ENCODE results near the gene ITGA6. TPM values are rescaled to one million over a fixed set of nuclear protein-coding genes. Genes with fewer than 3 reads are reported as not detected.

The ITGA6 gene
- polyA plus RNA-seq, 1 donor from 2014 or later: 14.4 TPM

GRCh38 chr2:172398440-172398839, 28.9 kb upstream of the ITGA6 start:
- H3K4me3 ChIP-seq (ENCODE audit: low read length): no peak overlapping the region
- H3K27me3 ChIP-seq (ENCODE audit: insufficient read depth, low read depth, low read length): no peaks in the 10 kb centered on the region
- no peaks in the 10 kb centered on the region for H3K9me2 ChIP-seq (ENCODE audit: insufficient read depth, low read length)
- no peak overlapping the region for H3K27ac ChIP-seq (ENCODE audit: low read length)
- TF ChIP-seq EZH2 (IDR thresholded peaks at IDR 0.05; ENCODE audit: borderline replicate concordance, insufficient read depth, low read length, poor library complexity, severe bottlenecking): no peak
- TF ChIP-seq REST (IDR thresholded peaks at IDR 0.05; ENCODE audit: borderline replicate concordance): no peak
- no peak for TF ChIP-seq EP300 (conservative IDR thresholded peaks at IDR 0.05; ENCODE audit: poor library complexity, severe bottlenecking)
- no peak for TF ChIP-seq RAD21 (conservative IDR thresholded peaks at IDR 0.05)
- TF ChIP-seq MXI1 (conservative IDR thresholded peaks at IDR 0.05; ENCODE audit: poor library complexity, severe bottlenecking): no peak
- TF ChIP-seq CTCF (IDR thresholded peaks at IDR 0.05; ENCODE audit: poor library complexity, severe bottlenecking): no peak
- TF ChIP-seq SMC3 (conservative IDR thresholded peaks at IDR 0.05; ENCODE audit: poor library complexity): no peak
- TF ChIP-seq POLR2AphosphoS5 (IDR thresholded peaks at IDR 0.05): no peak
- no peak for TF ChIP-seq TAF1 (IDR thresholded peaks at IDR 0.05; ENCODE audit: low read depth)
- no peak overlapping the region for H3K4me2 ChIP-seq (ENCODE audit: low read length)
- no peaks in the 10 kb centered on the region for H3F3A ChIP-seq (ENCODE audit: insufficient read depth, low read length, poor library complexity, severe bottlenecking)
- no peak overlapping the region for H3K9ac ChIP-seq (ENCODE audit: low read length)
- H3K36me3 ChIP-seq (ENCODE audit: insufficient read depth, low read length): no peaks in the 10 kb centered on the region
- H3K79me2 ChIP-seq (replicated peaks; ENCODE audit: insufficient read depth, low read length): no peaks in the 10 kb centered on the region
- no peak overlapping the region for H2AFZ ChIP-seq (ENCODE audit: low read depth, low read length)
- H4K20me1 ChIP-seq (ENCODE audit: insufficient read depth): no peaks in the 10 kb centered on the region
- no peaks in the 10 kb centered on the region for H3K9me3 ChIP-seq (ENCODE audit: low read length)

GRCh38 chr2:172399765-172400164, 27.6 kb upstream of the ITGA6 start:
- TF ChIP-seq MXI1 (conservative IDR thresholded peaks at IDR 0.05; ENCODE audit: poor library complexity, severe bottlenecking) (no peak), EZH2 (IDR thresholded peaks at IDR 0.05; ENCODE audit: borderline replicate concordance, insufficient read depth, low read length, poor library complexity, severe bottlenecking) (no peak), EP300 (conservative IDR thresholded peaks at IDR 0.05; ENCODE audit: poor library complexity, severe bottlenecking) (no peak), REST (IDR thresholded peaks at IDR 0.05; ENCODE audit: borderline replicate concordance) (no peak)
- Histone ChIP-seq H3K36me3 (ENCODE audit: insufficient read depth, low read length) (no peaks in the 10 kb centered on the region), H3K9ac (ENCODE audit: low read length) (no peak overlapping the region), H4K20me1 (ENCODE audit: insufficient read depth) (no peaks in the 10 kb centered on the region), H2AFZ (ENCODE audit: low read depth, low read length) (no peak overlapping the region), H3K27ac (ENCODE audit: low read length) (no peak overlapping the region), H3K9me2 (ENCODE audit: insufficient read depth, low read length) (no peaks in the 10 kb centered on the region), H3K4me3 (ENCODE audit: low read length) (no peak overlapping the region), H3K4me2 (ENCODE audit: low read length) (no peak overlapping the region), H3K79me2 (replicated peaks; ENCODE audit: insufficient read depth, low read length) (no peaks in the 10 kb centered on the region), H3K27me3 (ENCODE audit: insufficient read depth, low read depth, low read length) (no peaks in the 10 kb centered on the region), H3F3A (ENCODE audit: insufficient read depth, low read length, poor library complexity, severe bottlenecking) (no peaks in the 10 kb centered on the region), H3K9me3 (ENCODE audit: low read length) (no peaks in the 10 kb centered on the region)

Data from neural cell (in vitro differentiated cells).